Adrenal gland (tissue), 12 donors: ENCODE data around the gene ZMYND8. TPM values are rescaled to one million over a fixed set of nuclear protein-coding genes. Genes with fewer than 3 reads are reported as not detected.
"Not testable (repeated sequence)": the region's sequence is repeated elsewhere in the genome, so short reads cannot be mapped to it uniquely, and the experiment has no call there.

Experiments
- DNase-seq, 7 donors: peaks; one replicate each; pipeline ENCODE4 v3.0.0-alpha.2; 2019 to 2020
- H3K27ac ChIP-seq, 5 donors: fragments of 200-600 bp; sonication (generic) in 4 of 5; 1 replicate in 3 of 5; 2 replicates in 2 of 5; pipeline versions ENCODE4 v1.5.1 to v1.8.0; 2016 to 2020; ENCODE audit warnings: mild to moderate bottlenecking in 1 of 5
- H3K27me3 ChIP-seq: fragments of 200-600 bp; 2 replicates; pipeline ENCODE4 v1.8.0; 2021
- H3K36me3 ChIP-seq, 2 donors: fragments of 200-600 bp; replicated peaks in 1 of 2; 1 replicate in 1 of 2; 2 replicates in 1 of 2; pipeline versions ENCODE4 v1.5.1 to v1.8.0; 2018 to 2022
- H3K4me1 ChIP-seq, 2 donors: fragments of 200-600 bp; replicated peaks in 1 of 2; 1 replicate in 1 of 2; 2 replicates in 1 of 2; pipeline versions ENCODE4 v1.5.1 to v1.8.0; 2018 to 2021
- H3K4me3 ChIP-seq, 4 donors: fragments of 200-600 bp; sonication (generic) in 3 of 4; one replicate each; pipeline ENCODE4 v1.5.1; 2016 to 2018
- H3K9me3 ChIP-seq, 3 donors: fragments of 200-600 bp; sonication (generic) in 1 of 3; replicated peaks in 1 of 3; 1 replicate in 2 of 3; 2 replicates in 1 of 3; pipeline versions ENCODE4 v1.5.1 to v1.8.0; 2016 to 2021
- CTCF ChIP-seq, 6 experiments: fragments of 450-650 bp in 4 of 6; fragments of 200-600 bp in 2 of 6; sonication (generic) in 1 of 6; IDR thresholded peaks; 1 replicate in 5 of 6; 2 replicates in 1 of 6; pipeline versions ENCODE4 v1.5.1 to v1.8.0; 2016 to 2021; ENCODE audit warnings: antibody characterized with exemption in 6 of 6, mild to moderate bottlenecking in 2 of 6, moderate library complexity in 1 of 6
- POLR2A ChIP-seq, 2 donors: fragments of 450-650 bp; IDR thresholded peaks; one replicate each; pipeline ENCODE4 v1.6.1; 2017; ENCODE audit warnings: antibody characterized with exemption in 2 of 2, mild to moderate bottlenecking in 2 of 2, moderate library complexity in 1 of 2
- WGBS, 4 donors: extraction: QIAGEN DNeasy Blood & Tissue Kit in 2 of 4; methylation state at CpG; one replicate each; pipeline versions ENCODE4 v1.1.5 to v1.1.7; 2013 to 2017; 5-methylcytosine and 5-hydroxymethylcytosine counted together
- intact Hi-C, 2 donors: fragments of 100-400 bp; cut with DNase I; formaldehyde crosslinking; loops; one replicate each; pipeline versions ENCODE4 v1.14.1 to v1.15.0; 2022 to 2023
- polyA plus RNA-seq, 3 donors: library from polyadenylated mRNA; stranded (reverse); fragments of 200-250 nt in 2 of 3; fragments of 350-450 nt in 1 of 3; fragmentation: Illumina TruSeq in 1 of 3; extraction: RNeasy Lipid Tissue Mini Kit (QIAGEN cat#74804) in 1 of 3; gene quantifications; one replicate each; pipeline ENCODE4 v1.2.3, GENCODE V29; 2013 to 2014
- total RNA-seq, 9 donors: library from RNA; depleted of rRNA in 4 of 9; stranded (reverse); fragments of >200 nt in 4 of 9; fragments of 120-200 nt in 1 of 9; fragmentation: NEBNext Ultra II Directional in 1 of 9; extraction: Animal tissue kit (Norgen Biotek cat#: 25700) in 1 of 9; gene quantifications; one replicate each; pipeline versions ENCODE4 v1.1.0 to v1.2.4, GENCODE V29; 2013 to 2023
- donor health status: healthy with polysubstance abuse.
- donor health status: Bipolar disorder and iron deficiency.
- donor health status: DM: yes; HTN: yes; CAD: no.
- donor health status: DM: no; HTN: no; CAD: no.
- donor health status: DM: no; HTN: no; CAD: no.
- donor health status: DM: yes; HTN: yes; CAD: no.

The ZMYND8 gene
- total and polyA plus RNA-seq, 12 donors, result 37.0 to 116 (median 67.2) TPM

DNA sequence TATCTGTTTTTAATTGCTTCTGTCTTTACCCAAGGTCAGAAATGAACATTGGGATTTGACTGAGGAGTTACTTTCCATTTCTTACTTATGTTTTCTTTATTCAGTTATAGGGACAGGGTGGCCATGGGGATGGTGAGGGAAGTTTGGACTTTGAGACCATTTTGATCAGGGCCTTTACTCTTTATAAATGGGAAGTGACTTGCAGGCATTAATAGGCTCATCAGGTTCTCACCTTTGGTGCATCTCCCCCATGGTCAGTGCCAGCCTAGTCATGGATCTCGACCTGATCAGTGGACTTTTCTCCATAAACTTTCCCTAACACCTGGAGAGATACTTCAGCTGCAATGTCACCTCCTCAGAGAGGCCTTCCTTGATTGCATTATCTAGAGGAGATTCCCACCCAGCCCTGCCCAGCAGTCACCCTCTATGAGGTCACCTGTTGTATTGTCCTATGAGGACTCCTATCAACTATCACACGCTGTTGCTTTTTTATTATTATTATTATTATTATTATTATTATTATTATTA lies 16.8 kb upstream of the ZMYND8 start:
- no peaks in the 10 kb centered on the region for H3K36me3 ChIP-seq
- intact Hi-C loops, result no loop called here
- WGBS, 4 donors, result 88 to 98% (median 91%) methylated on average over 2 of the region's 2 CpGs

GRCh38 chr20:47370850-47371782 lies 14.6 kb upstream of the ZMYND8 start:
- no peak overlapping the region for H3K27ac ChIP-seq
- 81 to 93% (median 84%) methylated on average over 14 to 15 of the region's 15 CpGs for whole genome bisulfite sequencing, 4 donors
- TF ChIP-seq CTCF (IDR thresholded peaks at IDR 0.05) (no peak), POLR2A (IDR thresholded peaks at IDR 0.05) (no peak)
- H3K9me3 ChIP-seq, result no peaks in the 10 kb centered on the region
- H3K4me3 ChIP-seq, result no peak overlapping the region
- intact Hi-C loops, result no loop called here
- H3K4me1 ChIP-seq, result no peaks in the 10 kb centered on the region
- no peaks in the 10 kb centered on the region for H3K27me3 ChIP-seq
- H3K36me3 ChIP-seq, result no peaks in the 10 kb centered on the region
- peak in 2 of 7 donors; percentile 54 to 66 for DNase-seq

More for the DNA sequence above, 16.8 kb upstream of the ZMYND8 start:
- Histone ChIP-seq H3K9me3 (no peaks in the 10 kb centered on the region), H3K4me1 (no peaks in the 10 kb centered on the region), H3K27ac (no peak overlapping the region), H3K4me3 (no peak overlapping the region), H3K27me3 (no peaks in the 10 kb centered on the region)
- no peak for DNase-seq
- no peak for TF ChIP-seq POLR2A (IDR thresholded peaks at IDR 0.05)
- TF ChIP-seq CTCF (IDR thresholded peaks at IDR 0.05), result no peak

DNA sequence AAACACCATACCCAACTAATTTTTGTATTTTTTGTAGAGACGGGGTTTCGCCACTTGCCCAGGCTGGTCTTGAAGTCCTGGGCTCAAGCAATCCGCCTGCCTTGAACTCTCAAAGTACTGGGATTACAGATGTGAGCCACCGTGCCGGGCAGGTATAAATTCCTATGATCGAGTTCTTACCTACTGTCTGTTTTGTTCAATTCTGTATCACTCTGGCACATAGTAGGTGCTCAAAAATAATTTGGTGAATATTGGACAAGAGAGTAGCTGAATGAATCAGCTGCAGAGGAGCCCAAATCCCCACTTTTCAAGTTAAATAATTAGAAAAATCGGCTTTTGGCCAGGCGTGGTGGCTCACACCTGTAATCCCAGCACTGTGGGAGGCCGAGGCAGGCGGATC lies 13.7 kb upstream of the ZMYND8 start:
- intact Hi-C loops, result no loop called here
- Histone ChIP-seq H3K27me3 (no peaks in the 10 kb centered on the region), H3K9me3 (no peaks in the 10 kb centered on the region), H3K27ac (no peak overlapping the region), H3K36me3 (no peaks in the 10 kb centered on the region), H3K4me1 (no peaks in the 10 kb centered on the region), H3K4me3 (no peak overlapping the region)
- WGBS, 4 donors, result 90 to 99% (median 96%) methylated on average over 10 of the region's 10 CpGs
- TF ChIP-seq POLR2A (IDR thresholded peaks at IDR 0.05) (no peak), CTCF (IDR thresholded peaks at IDR 0.05) (no peak)
- DNase-seq, result no peak

GRCh38 chr20:47368301-47368700 lies 11.8 kb upstream of the ZMYND8 start:
- TF ChIP-seq POLR2A (IDR thresholded peaks at IDR 0.05), result no peak
- H3K9me3 ChIP-seq, result no peaks in the 10 kb centered on the region
- H3K4me1 ChIP-seq, result no peaks in the 10 kb centered on the region
- no peak overlapping the region for H3K27ac ChIP-seq
- 87 to 94% (median 92%) methylated on average over 7 of the region's 7 CpGs for WGBS, 4 donors
- intact Hi-C loops, result no loop called here
- no peak overlapping the region for H3K4me3 ChIP-seq
- no peaks in the 10 kb centered on the region for H3K36me3 ChIP-seq
- no peaks in the 10 kb centered on the region for H3K27me3 ChIP-seq
- DNase-seq, result no peak

GRCh38 chr20:47366301-47366700 lies 9.8 kb upstream of the ZMYND8 start:
- H3K4me3 ChIP-seq, H3K27ac ChIP-seq, H3K4me1 ChIP-seq, H3K36me3 ChIP-seq, H3K9me3 ChIP-seq, DNase-seq, H3K27me3 ChIP-seq, intact Hi-C loops: not testable (repeated sequence)
- 87 to 97% (median 92%) methylated on average over 10 to 11 of the region's 11 CpGs for WGBS, 4 donors
